ENCODE results near the gene NRAP.

NRAP gene

DNA sequence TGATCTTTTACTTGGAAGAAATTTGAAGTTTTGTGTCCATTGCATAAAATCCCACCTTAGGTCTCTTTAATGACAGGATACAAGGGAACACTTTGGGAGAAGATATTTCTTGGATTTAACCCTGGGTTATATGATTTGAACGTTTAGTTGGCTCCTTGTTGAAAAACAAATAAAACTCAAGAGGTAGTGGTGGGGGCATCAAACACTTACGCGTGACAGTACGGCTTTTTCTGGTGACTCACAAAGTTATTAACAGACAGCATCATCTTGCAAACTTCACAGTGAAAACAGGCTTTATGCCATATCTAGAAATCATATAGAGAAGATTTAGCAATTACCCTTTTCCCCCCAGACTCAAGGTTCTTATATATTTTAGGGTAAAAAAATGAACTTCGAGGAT lies 699 bp downstream of the NRAP start:
- no peaks in the 10 kb centered on the region for H3K4me1 ChIP-seq (ENCODE audit: insufficient read depth, low read length, poor library complexity, severe bottlenecking)
- TF ChIP-seq EZH2phosphoT487 (IDR thresholded peaks at IDR 0.05; ENCODE audit: borderline replicate concordance), result no peak
- TF ChIP-seq, protein P1, sequence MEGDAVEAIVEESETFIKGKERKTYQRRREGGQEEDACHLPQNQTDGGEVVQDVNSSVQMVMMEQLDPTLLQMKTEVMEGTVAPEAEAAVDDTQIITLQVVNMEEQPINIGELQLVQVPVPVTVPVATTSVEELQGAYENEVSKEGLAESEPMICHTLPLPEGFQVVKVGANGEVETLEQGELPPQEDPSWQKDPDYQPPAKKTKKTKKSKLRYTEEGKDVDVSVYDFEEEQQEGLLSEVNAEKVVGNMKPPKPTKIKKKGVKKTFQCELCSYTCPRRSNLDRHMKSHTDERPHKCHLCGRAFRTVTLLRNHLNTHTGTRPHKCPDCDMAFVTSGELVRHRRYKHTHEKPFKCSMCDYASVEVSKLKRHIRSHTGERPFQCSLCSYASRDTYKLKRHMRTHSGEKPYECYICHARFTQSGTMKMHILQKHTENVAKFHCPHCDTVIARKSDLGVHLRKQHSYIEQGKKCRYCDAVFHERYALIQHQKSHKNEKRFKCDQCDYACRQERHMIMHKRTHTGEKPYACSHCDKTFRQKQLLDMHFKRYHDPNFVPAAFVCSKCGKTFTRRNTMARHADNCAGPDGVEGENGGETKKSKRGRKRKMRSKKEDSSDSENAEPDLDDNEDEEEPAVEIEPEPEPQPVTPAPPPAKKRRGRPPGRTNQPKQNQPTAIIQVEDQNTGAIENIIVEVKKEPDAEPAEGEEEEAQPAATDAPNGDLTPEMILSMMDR (conservative IDR thresholded peaks at IDR 0.05; ENCODE audit: low read length), result no peak

DNA sequence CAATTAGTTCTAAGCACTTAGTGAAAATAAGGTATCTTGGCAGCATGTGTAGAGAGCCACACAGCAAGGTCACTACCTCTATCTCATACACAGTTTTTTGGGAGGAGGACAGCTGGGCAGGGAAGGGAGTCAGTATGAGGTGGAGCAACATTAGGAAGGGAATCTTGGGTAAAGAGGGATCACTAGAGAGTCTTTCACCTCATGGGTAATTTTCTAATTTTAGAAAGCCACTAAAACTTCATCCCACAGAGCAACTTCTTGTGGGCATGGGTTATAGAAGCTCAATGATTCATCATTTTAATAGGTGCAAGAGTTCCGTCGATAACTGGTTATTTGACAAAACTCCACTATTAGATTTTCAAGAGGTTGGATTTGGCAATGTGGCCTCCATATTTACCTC lies 2.5 kb downstream of the NRAP start:
- no peaks in the 10 kb centered on the region for H3K9me2 ChIP-seq (replicated peaks; ENCODE audit: low read depth, low read length)
- no peaks in the 10 kb centered on the region for H3F3A ChIP-seq (ENCODE audit: low read depth)
- H3K9me3 ChIP-seq (ENCODE audit: insufficient read depth, low read depth, low read length), result no peaks in the 10 kb centered on the region
- TF ChIP-seq, protein P1 (conservative IDR thresholded peaks at IDR 0.05; ENCODE audit: low read length), result no peak
- no peak for TF ChIP-seq EZH2phosphoT487 (IDR thresholded peaks at IDR 0.05; ENCODE audit: borderline replicate concordance)
- H3K27me3 ChIP-seq (ENCODE audit: insufficient read depth, low read length, poor library complexity, severe bottlenecking), result no peaks in the 10 kb centered on the region
- no peaks in the 10 kb centered on the region for H4K20me1 ChIP-seq (ENCODE audit: insufficient read depth, low read length, poor library complexity, severe bottlenecking)
- no peak overlapping the region for H2AFZ ChIP-seq (ENCODE audit: low read length)
- H3K4me1 ChIP-seq (ENCODE audit: insufficient read depth, low read length, poor library complexity, severe bottlenecking), result no peaks in the 10 kb centered on the region
- no peaks in the 10 kb centered on the region for H3K36me3 ChIP-seq (ENCODE audit: insufficient read depth, low read length)
- no peak overlapping the region for H3K9ac ChIP-seq (ENCODE audit: low read depth, low read length, poor library complexity, severe bottlenecking)
- no peak overlapping the region for H3K4me2 ChIP-seq (ENCODE audit: low read depth, low read length, poor library complexity, severe bottlenecking)
- H3K79me2 ChIP-seq (ENCODE audit: insufficient read depth, low read length), result no peaks in the 10 kb centered on the region
- no peak overlapping the region for H3K4me3 ChIP-seq (ENCODE audit: low read length, poor library complexity, severe bottlenecking)

More for the DNA sequence above, 699 bp downstream of the NRAP start:
- Histone ChIP-seq H3K27me3 (ENCODE audit: insufficient read depth, low read length, poor library complexity, severe bottlenecking) (no peaks in the 10 kb centered on the region), H3K36me3 (ENCODE audit: insufficient read depth, low read length) (no peaks in the 10 kb centered on the region), H3K79me2 (ENCODE audit: insufficient read depth, low read length) (no peaks in the 10 kb centered on the region), H2AFZ (ENCODE audit: low read length) (no peak overlapping the region), H4K20me1 (ENCODE audit: insufficient read depth, low read length, poor library complexity, severe bottlenecking) (no peaks in the 10 kb centered on the region), H3K4me2 (ENCODE audit: low read depth, low read length, poor library complexity, severe bottlenecking) (no peak overlapping the region), H3K4me3 (ENCODE audit: low read length, poor library complexity, severe bottlenecking) (no peak overlapping the region), H3K9ac (ENCODE audit: low read depth, low read length, poor library complexity, severe bottlenecking) (no peak overlapping the region), H3K9me2 (replicated peaks; ENCODE audit: low read depth, low read length) (no peaks in the 10 kb centered on the region), H3F3A (ENCODE audit: low read depth) (no peaks in the 10 kb centered on the region), H3K9me3 (ENCODE audit: insufficient read depth, low read depth, low read length) (no peaks in the 10 kb centered on the region)

DNA sequence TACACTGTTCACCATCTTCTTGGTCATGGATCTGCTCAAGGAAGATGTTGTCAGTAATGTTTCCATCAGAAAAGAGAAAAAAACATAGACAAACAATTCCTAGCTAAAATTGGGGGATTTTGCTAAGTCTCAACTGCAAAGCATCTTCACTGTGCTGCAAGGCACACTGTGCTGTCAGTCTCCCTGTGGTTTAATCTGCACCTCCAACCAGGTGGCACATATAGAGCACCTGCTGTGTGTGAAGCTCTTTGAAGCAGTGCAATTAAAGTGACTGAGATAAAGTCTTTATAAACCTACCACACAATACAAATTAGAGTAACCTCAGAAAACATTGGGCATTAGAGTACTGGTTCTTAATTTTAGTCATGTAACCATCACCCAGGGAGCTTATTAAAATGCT lies 6.3 kb downstream of the NRAP start:
- H3K4me2 ChIP-seq (ENCODE audit: low read depth, low read length, poor library complexity, severe bottlenecking), result no peak overlapping the region
- H3K4me1 ChIP-seq (ENCODE audit: insufficient read depth, low read length, poor library complexity, severe bottlenecking), result no peaks in the 10 kb centered on the region
- no peaks in the 10 kb centered on the region for H4K20me1 ChIP-seq (ENCODE audit: insufficient read depth, low read length, poor library complexity, severe bottlenecking)
- H3F3A ChIP-seq (ENCODE audit: low read depth), result no peaks in the 10 kb centered on the region
- no peaks in the 10 kb centered on the region for H3K9me2 ChIP-seq (replicated peaks; ENCODE audit: low read depth, low read length)
- no peaks in the 10 kb centered on the region for H3K79me2 ChIP-seq (ENCODE audit: insufficient read depth, low read length)
- TF ChIP-seq EZH2phosphoT487 (IDR thresholded peaks at IDR 0.05; ENCODE audit: borderline replicate concordance), result no peak
- TF ChIP-seq, protein P1 (conservative IDR thresholded peaks at IDR 0.05; ENCODE audit: low read length), result no peak
- H3K9me3 ChIP-seq (ENCODE audit: insufficient read depth, low read depth, low read length), result no peaks in the 10 kb centered on the region
- no peak overlapping the region for H3K9ac ChIP-seq (ENCODE audit: low read depth, low read length, poor library complexity, severe bottlenecking)
- peaks cover 10% of the 10 kb centered on the region for H3K27me3 ChIP-seq (ENCODE audit: insufficient read depth, low read length, poor library complexity, severe bottlenecking)
- no peak overlapping the region for H3K4me3 ChIP-seq (ENCODE audit: low read length, poor library complexity, severe bottlenecking)
- no peaks in the 10 kb centered on the region for H3K36me3 ChIP-seq (ENCODE audit: insufficient read depth, low read length)
- no peak overlapping the region for H2AFZ ChIP-seq (ENCODE audit: low read length)
